DLD1 (cell line): ENCODE results near the gene GH1.
"Not testable (repeated sequence)": the region's sequence is repeated elsewhere in the genome, so short reads cannot be mapped to it uniquely, and the experiment has no call there.

Experiments used
- in situ Hi-C: cut with HindIII; loops from 2 replicates; pipeline ENCODE4 v1.10.0; 2017; ENCODE audit warnings: low sequenced_read_pairs

GH1 gene

DNA sequence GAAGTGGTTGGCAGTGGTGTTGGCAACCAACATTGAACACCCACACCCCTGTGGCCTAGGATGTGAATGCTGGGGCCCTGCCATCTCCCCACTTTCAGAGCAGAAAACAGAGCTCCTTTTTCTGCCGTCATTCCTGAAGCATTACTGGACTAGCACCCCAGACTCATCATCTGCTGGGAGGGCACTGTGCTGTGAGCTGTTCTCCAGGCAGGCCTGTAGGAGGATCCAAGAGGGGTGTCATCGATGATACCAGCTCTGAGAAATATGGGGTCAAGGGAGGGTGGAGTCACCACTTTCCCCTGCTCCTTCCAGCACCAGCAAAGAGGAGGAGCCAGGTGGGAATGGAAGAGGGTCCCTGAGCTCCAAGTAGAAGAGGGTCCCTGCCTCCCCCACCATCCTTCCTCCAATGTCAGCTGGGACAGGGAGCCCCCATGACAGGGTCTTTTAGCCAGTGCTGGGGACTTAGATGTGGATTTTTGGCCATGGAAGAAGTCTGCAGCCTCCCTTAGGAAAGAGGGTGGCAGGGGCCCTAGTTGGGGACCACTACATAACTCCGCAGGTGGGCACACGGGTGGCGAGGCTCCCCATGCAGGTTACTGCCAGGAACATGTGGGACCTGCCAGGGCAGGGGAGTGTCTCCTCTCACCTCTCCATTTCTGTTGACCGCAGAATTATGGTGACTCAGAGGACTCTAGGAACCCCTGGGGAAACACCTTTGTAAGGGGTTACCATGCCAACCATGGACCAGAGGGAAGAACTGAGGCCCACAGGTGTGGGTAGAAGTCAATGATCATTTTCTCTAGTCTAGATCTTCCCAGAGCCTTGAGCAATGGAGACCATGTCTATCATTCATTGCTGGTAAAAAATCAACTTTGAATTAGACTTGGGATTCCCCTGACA is 19.5 kb downstream of the GH1 start:
- in situ Hi-C loops = not testable (repeated sequence)

DNA sequence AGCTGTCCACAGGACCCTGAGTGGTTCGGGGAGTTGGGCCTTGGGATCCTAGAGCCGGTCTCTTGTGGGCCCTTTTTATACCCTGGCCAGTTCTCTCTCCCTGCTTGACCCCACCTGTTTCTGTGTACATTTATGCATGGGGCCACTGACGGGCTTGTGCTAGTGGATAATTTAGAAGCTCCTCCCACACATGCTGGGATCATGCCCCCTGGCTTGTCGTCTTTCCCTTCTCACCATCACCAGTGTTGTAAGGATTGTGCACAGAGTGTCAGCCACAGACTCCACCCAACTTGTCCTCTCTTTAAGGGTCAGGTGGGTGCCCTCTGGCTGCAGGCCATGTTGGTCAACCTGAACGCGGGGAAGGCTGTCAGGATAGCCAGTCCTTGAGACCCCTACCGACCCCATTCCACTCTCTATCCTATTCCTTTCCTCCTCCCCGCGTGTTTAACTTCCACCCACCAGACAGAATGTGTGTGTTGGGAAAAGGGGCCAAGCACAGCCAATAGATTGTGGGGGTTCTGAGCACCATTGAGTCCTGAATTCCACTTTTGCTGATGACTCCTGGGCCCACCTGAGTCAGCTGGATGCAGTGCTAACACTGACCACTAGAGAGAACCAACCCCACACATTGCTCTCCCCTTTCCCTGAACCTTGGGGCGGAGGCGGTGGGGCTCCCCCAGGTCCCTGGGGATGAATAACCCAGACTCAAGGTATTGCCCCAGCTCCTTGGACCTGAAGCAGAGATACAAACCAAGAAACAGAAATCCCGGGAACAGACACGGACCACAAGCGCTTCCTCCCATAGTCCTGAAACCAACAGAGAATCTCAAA is 21.9 kb downstream of the GH1 start, which contains the start of gene CSH1:
CSH1 (minus strand) TSS at position 51 of the 831 bp plus-strand sequence. CDS start 63 bp downstream, outside the sequence.
- in situ Hi-C loops = not testable (repeated sequence)

DNA sequence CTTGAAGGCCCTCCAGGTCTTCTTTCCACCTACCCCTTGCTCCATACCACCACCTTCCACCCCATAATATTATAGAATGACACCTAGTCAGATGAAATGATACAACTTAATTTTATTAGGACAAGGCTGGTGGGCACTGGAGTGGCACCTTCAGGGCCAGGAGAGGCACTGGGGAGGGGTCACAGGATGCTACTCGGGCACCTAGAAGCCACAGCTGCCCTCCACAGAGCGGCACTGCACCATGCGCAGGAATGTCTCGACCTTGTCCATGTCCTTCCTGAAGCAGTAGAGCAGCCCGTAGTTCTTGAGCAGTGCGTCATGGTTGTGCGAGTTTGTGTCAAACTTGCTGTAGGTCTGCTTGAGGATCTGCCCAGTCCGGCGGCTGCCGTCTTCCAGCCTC is 23.8 kb downstream of the GH1 start:
- in situ Hi-C loops = not testable (repeated sequence)

DNA sequence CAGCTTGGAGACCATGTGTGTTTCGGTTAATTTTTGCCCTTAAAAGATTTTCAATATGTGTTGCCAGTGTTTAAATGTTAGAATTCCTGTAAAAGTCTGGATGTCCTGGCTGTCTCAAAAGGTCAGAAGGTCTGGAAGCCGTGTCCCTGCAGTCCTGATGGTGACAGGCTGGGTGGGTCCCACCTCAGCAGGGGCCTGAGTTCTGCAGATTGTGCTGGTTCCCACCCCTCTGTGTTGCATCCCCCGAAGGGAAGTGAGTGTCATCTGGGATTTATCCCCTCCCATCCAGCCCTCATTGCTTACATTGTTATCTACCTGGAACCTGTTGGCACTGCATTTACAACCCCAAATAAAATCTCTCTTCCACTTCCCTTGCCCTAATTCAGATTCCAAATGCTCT is 24.6 kb downstream of the GH1 start:
- in situ Hi-C loops = not testable (repeated sequence)

DNA sequence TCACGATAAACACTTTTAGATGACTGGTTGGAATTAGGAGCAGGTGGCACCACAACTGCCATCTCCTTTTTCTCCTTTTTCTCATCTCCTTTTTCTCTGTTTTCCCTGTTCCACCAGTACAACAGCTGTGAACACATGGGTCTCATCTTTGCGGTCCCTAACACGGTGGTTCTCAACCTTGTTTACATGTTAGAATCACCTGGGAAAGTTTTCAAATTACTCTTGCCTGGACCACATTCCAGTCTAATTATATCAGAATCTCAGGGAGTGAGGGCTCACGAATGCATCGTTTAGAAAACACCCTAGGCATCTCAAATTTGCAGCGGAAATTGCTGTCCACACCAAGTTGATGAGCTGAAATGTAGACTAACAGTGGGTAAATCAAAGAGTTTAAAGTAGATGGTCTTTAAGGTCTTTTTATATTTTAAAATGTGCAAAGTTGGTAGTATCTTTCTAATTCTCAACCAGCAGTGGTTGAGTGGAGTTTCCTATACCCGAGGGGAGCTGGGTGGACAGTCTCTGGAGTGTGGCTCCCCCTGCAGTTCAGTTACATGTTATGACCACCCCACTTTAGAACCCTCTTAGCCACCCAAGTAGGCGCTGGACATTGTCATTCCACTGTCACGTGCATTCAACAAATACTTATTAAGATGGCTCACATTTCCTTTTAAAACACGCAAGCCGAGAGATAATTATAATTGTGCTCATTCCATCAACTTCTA is 26.2 kb downstream of the GH1 start:
- in situ Hi-C loops = not testable (repeated sequence)

DNA sequence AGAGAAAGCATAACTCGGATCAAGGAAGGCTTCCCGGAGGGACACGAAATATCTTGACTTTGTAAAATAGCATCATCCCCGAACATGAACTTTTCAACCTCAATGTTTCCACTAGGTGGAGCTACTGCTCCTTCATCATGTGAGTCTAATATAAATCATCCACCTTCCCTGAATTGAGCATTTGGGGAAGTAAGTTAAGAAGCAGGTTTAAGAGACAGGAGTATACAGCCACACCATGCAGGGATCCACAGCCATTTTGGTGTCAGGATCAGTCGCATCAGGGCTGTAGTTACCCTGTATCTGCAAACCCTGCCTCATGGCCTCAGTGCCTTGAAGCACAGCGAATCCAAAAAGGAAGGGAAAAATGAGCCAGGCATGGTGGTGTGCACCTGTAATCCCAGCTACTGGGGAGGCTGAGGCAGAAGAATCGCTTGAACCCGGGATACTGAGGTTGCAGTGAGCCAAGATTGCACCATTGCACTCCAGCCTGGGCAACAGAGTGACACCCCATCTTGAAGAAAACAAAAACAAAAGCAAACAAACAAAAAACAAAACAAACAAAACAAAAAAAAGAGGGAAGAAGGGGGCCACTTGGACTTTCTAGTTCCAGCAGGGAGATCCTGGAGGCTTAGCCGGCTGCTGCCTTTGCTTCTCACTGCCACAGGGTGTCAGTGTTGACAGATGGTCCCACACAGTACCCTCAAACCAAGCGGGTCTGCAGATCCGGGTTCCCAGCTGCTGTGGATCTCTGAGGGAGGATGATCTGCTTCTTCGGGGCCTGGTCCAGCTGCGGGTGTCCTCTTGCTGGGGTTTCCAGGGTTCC is 29.4 kb downstream of the GH1 start:
- in situ Hi-C loops = not testable (repeated sequence)

DNA sequence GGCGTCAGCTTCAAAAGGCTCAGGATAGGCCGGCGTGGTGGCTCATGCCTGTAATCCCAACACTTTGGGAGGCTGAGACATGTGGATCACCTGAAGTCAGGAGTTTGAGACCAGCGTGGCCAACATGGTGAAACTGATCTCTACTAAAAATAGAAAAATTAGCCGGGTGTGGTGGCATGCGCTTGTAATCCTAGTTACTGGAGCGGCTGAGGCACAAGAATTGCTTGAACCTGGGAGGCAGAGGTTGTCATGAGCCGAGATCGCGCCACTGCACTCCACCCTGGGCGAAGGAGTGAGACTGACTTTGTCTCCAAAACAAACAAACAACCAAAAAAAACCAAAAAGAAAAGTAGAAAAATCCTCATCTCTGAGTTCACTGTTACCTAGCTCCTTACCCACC is 33.5 kb downstream of the GH1 start:
- in situ Hi-C loops = not testable (repeated sequence)

DNA sequence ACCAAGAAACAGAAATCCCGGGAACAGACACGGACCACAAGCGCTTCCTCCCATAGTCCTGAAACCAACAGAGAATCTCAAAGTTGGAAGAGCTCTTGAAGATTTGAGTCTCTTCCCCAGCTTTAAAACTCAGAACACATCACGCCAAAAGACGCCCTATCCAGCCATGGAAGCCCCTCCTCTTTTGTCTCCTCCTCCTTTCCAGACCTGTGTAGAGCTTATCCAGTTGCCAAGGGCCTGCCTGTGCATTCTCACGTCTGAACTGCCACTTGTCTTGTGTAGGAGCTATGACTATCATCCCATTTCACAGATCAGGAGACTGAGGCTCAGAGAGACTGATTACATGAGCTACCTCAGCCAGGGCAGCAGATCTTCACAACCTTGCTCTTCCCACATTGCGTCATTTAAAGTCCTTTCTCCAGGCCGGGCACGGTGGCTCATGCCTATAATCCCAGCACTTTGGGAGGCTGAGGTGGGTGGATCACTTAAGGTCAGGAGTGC is 36.0 kb downstream of the GH1 start:
- in situ Hi-C loops = not testable (repeated sequence)

DNA sequence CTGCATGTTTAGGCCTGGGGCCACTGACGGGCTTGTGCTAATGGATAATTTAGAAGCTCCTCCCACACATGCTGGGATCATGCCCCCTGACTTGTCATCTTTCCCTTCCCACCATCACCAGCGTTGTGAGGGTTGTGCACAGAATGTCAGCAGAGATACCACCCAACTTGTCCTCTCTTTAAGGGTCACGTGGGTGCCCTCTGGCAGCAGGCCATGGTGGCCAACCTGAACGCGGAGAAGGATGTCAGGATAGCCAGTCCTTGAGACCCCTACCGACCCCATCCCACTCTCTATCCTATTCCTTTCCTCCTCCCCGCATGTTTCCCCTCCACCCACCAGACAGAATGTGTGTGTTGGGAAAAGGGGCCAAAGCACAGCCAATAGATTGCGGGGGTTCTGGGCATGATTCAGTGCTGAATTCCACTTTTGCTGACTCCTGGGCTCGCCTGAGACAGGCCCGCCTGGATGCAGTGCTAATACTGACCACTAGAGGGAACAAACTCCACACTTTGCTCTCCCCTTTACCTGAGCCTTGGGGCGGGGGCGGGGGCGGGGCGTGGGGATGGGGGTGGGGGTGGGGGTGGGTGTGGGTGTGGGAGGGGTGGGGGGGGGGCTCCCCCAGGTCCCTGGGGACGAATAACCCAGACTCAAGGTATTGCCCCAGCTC is 36.6 kb downstream of the GH1 start, which contains the start of gene GH2:
GH2 (minus strand) TSS at position 10 of the 667 bp plus-strand sequence. CDS start 143 bp downstream, outside the sequence.
- in situ Hi-C loops = no loop called here

DNA sequence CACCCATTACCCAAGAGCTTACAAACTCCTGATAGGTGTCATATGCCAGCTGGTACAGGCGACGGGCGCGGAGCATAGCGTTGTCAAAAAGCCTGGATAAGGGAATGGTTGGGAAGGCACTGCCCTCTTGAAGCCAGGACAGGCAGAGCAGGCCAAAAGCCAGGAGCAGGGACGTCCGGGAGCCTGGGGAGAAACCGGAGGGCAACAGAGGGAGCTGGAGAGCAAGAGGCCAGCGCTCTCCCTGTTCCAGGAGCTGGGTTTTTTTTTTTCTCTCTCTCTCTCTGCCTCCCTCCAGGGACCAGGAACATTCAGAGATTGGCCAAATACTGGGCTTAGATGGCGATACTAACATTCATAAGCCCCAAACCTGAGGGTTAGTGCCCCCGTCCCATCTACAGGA is 37.3 kb downstream of the GH1 start:
- in situ Hi-C loops = not testable (repeated sequence)

DNA sequence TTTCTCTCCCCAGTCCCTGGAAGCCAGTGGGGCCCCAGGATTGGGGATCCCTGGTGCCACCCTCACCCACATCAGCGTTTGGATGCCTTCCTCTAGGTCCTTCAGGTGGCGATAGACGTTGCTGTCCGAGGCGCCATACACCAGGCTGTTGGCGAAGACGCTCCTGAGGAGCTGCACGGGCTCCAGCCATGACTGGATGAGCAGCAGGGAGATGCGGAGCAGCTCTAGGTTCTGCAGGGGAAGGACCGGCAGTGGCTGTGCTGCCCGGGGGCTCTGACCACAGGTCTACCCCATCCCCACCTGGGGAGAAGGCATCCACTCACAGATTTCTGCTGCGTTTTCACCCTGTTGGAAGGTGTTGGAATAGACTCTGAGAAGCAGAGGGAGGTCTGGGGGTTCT is 37.9 kb downstream of the GH1 start:
- in situ Hi-C loops = no loop called here

DNA sequence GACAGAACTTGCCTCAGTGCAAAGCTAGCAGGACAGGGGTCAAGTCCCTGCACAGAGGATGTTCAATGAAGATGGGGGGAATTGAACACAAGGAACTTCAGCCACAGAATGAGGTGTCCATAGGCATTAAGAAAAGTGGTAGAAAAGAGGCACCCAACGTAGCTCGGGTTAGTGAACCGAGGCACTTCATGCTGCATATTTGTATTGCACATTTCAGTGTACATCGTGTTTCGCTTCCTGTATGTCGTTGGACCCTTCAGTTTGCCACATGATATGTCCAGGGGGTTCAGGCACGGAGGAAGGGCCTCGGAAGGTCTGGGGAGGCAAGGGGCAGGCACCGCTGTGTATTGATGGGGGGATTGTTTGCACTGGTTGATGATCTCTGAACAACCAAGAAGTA is 40.2 kb downstream of the GH1 start:
- in situ Hi-C loops = not testable (repeated sequence)

DNA sequence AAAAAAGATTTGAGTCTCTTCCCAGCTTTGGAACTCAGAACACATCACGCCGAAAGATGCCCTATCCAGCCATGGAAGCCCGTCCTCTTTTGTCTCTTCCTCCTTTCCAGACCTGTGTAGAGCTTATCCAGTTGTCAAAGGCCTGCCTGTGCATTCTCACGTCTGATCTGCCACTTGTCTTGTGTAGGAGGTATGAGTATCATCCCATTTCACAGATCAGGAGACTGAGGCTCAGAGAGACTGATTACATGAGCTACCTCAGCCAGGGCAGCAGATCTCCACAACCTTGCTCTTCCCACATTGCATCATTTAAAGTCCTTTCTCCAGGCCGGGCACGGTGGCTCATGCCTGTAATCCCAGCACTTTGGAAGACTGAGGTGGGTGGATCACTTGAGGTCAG is 43.9 kb downstream of the GH1 start:
- in situ Hi-C loops = not testable (repeated sequence)

DNA sequence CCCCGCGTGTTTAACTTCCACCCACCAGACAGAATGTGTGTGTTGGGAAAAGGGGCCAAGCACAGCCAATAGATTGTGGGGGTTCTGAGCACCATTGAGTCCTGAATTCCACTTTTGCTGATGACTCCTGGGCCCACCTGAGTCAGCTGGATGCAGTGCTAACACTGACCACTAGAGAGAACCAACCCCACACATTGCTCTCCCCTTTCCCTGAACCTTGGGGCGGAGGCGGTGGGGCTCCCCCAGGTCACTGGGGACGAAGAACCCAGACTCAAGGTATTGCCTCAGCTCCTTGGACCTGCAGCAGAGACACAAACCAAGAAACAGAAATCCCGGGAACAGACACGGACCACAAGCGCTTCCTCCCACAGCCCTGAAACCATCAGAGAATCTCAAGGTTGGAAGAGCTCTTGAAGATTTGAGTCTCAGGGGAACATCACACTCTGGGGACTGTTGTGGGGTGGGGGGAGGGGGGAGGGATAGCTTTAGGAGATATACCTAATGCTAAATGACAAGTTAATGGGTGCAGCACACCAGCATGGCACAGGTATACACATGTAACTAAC is 44.5 kb downstream of the GH1 start:
- in situ Hi-C loops = not testable (repeated sequence)

DNA sequence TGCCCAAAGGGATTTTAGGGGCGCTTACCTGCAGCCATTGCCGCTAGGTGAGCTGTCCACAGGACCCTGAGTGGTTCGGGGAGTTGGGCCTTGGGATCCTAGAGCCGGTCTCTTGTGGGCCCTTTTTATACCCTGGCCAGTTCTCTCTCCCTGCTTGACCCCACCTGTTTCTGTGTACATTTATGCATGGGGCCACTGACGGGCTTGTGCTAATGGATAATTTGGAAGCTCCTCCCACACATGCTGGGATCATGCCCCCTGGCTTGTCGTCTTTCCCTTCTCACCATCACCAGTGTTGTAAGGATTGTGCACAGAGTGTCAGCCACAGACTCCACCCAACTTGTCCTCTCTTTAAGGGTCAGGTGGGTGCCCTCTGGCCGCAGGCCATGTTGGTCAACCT is 45.1 kb downstream of the GH1 start, which contains the start of gene CSH2:
CSH2 (minus strand) TSS at position 101 of the 400 bp plus-strand sequence; CDS start at position 38, 63 bp downstream.
- in situ Hi-C loops = not testable (repeated sequence)

DNA sequence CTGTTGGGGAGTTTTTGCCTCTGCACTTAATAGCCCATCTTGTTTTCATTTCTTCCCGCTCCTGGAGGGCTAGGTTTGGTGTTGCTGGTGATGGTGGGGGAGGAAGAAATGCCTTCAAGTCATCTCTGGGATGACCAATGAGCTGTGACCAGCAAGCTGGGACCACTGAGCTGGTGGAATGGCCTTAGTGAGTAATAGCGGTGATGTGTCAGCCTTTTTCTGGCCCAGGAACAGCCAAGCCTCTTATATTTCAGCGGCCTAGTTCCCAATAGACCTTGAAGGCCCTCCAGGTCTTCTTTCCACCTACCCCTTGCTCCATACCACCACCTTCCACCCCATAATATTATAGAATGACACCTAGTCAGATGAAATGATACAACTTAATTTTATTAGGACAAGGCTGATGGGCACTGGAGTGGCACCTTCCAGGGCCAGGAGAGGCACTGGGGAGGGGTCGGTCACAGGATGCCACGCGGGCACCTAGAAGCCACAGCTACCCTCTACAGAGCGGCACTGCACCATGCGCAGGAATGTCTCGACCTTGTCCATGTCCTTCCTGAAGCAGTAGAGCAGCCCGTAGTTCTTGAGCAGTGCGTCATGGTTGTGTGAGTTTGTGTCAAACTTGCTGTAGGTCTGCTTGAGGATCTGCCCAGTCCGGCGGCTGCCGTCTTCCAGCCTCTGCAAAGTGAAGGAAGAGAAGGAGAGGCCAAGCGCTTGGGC is 46.8 kb downstream of the GH1 start:
- in situ Hi-C loops = not testable (repeated sequence)

DNA sequence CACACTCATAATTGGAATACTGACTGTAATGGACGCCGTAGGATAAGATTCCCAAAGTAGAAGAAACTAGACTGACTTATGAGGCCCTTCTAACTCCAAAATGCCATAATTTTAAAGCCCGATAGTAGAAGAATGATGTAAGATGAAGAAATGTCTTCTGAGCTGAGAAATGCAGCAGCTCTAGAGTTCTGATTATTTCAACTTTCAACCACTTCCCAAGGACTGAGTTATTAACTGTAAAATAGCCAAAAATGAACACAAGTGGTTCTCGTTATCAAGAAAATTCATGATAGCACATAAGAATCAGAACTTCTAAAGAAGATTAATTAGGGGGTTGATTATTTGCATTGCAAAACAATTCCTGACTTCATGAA is 48.4 kb downstream of the GH1 start:
- in situ Hi-C loops = not testable (repeated sequence)
